Progenitor cell of endocrine pancreas (in vitro differentiated cells): Measurements from ENCODE around the gene C2orf92. TPM values are rescaled to one million over a fixed set of nuclear protein-coding genes. Genes with fewer than 3 reads are reported as not detected.
"Not testable (repeated sequence)": the region's sequence is repeated elsewhere in the genome, so short reads cannot be mapped to it uniquely, and the experiment has no call there.

Source experiments
- DNase-seq: peaks from one replicate; pipeline ENCODE4 v3.0.0; 2021; ENCODE audit warnings: low spot score; ENCODE audit not compliant: unreplicated experiment
- H3K27ac Mint-ChIP-seq: 2 replicates; pipeline ENCODE4 v1.8.0; 2021; ENCODE audit warnings: mild to moderate bottlenecking, moderate library complexity, mixed read lengths
- H3K27me3 Mint-ChIP-seq: 2 replicates; pipeline ENCODE4 v1.8.0; 2021; ENCODE audit warnings: mixed read lengths
- H3K36me3 Mint-ChIP-seq: 2 replicates; pipeline ENCODE4 v1.8.0; 2022; ENCODE audit warnings: mixed read lengths; ENCODE audit not compliant: insufficient read depth
- H3K4me1 Mint-ChIP-seq: 2 replicates; pipeline ENCODE4 v1.8.0; 2021; ENCODE audit warnings: low read depth, mixed read lengths
- H3K4me3 Mint-ChIP-seq: 2 replicates; pipeline ENCODE4 v1.8.0; 2021; ENCODE audit warnings: low read depth, mild to moderate bottlenecking, moderate library complexity, mixed read lengths
- H3K9me3 Mint-ChIP-seq: 2 replicates; pipeline ENCODE4 v1.8.0; 2021; ENCODE audit warnings: low read depth, mixed read lengths
- CTCF ChIP-seq: fragments of 200-600 bp; sonication (generic); IDR thresholded peaks from one replicate; pipeline ENCODE4 v1.5.0; 2021; ENCODE audit warnings: antibody characterized with exemption, mild to moderate bottlenecking; ENCODE audit not compliant: unreplicated experiment
- long read RNA-seq: library from polyadenylated mRNA; unstranded; transcript quantifications from one replicate; pipeline ENCODE4 v2.0.0, GENCODE V29; 2020
- total RNA-seq: library from RNA; stranded (reverse); gene quantifications from 2 replicates; pipeline ENCODE4 v1.2.1, GENCODE V29; 2021

The C2orf92 gene
- 15.9 and 17.4 TPM in 2 replicates for total RNA-seq
- long read RNA-seq = 0 reads

- Mint-ChIP-seq H3K36me3 (no peaks in the 10 kb centered on the region), H3K27me3 (no peaks in the 10 kb centered on the region), H3K4me1 (peaks cover 4% of the 10 kb centered on the region)
Measured at GRCh38 chr2:97669448-97669847, at the start of gene C2orf92. Gene C2orf92 (plus strand): TSS chr2:97669713. CDS start chr2:97669789, 76 bp downstream.

GRCh38 chr2:97620492-97620891 lies 49.0 kb upstream of the C2orf92 start:
- DNase-seq, H3K36me3 Mint-ChIP-seq, H3K27me3 Mint-ChIP-seq, H3K4me1 Mint-ChIP-seq, H3K27ac Mint-ChIP-seq, H3K9me3 Mint-ChIP-seq, H3K4me3 Mint-ChIP-seq: not testable (repeated sequence)

More at GRCh38 chr2:97669448-97669847, at the start of gene C2orf92:
- Mint-ChIP-seq H3K4me3 (no peak within 1 kb of the TSS), H3K9me3 (no peaks in the 10 kb centered on the region), H3K27ac (no peak within 1 kb of the TSS)
- no peak for TF ChIP-seq CTCF
- DNase-seq = no peak

- H3K27me3 Mint-ChIP-seq, DNase-seq, H3K36me3 Mint-ChIP-seq, H3K4me1 Mint-ChIP-seq, H3K4me3 Mint-ChIP-seq, H3K9me3 Mint-ChIP-seq: not testable (repeated sequence)
- peak overlapping the region; percentile 1 for H3K27ac Mint-ChIP-seq
Measured at GRCh38 chr2:97622976-97623375, 46.5 kb upstream of the C2orf92 start.

- not testable (repeated sequence) for DNase-seq, H3K27me3 Mint-ChIP-seq, H3K36me3 Mint-ChIP-seq, H3K27ac Mint-ChIP-seq, H3K4me3 Mint-ChIP-seq, H3K9me3 Mint-ChIP-seq, H3K4me1 Mint-ChIP-seq
Measured at GRCh38 chr2:97625354-97626048, 44.0 kb upstream of the C2orf92 start.

GRCh38 chr2:97626049-97626430 lies 43.5 kb upstream of the C2orf92 start:
- not testable (repeated sequence) for H3K36me3 Mint-ChIP-seq, H3K9me3 Mint-ChIP-seq, H3K27ac Mint-ChIP-seq, H3K4me1 Mint-ChIP-seq, H3K4me3 Mint-ChIP-seq, DNase-seq, H3K27me3 Mint-ChIP-seq

- Mint-ChIP-seq H3K27me3 (no peaks in the 10 kb centered on the region), H3K4me1 (peaks cover 9% of the 10 kb centered on the region), H3K36me3 (peaks cover 10% of the 10 kb centered on the region), H3K27ac (no peak overlapping the region), H3K9me3 (no peaks in the 10 kb centered on the region), H3K4me3 (no peak overlapping the region)
- TF ChIP-seq CTCF = no peak
- no peak for DNase-seq
Measured at GRCh38 chr2:97644023-97644717, 25.3 kb upstream of the C2orf92 start.

GRCh38 chr2:97645112-97645694 lies 24.3 kb upstream of the C2orf92 start:
- no peaks in the 10 kb centered on the region for H3K27me3 Mint-ChIP-seq
- H3K4me1 Mint-ChIP-seq = peaks cover 9% of the 10 kb centered on the region
- DNase-seq = no peak
- H3K36me3 Mint-ChIP-seq = peaks cover 18% of the 10 kb centered on the region
- peak overlapping the region; percentile 94 for H3K4me3 Mint-ChIP-seq
- no peaks in the 10 kb centered on the region for H3K9me3 Mint-ChIP-seq
- peak overlapping the region; percentile 99 for H3K27ac Mint-ChIP-seq
- no peak for TF ChIP-seq CTCF
